Measurements from ENCODE around the gene PGM2L1. TPM values are rescaled to one million over a fixed set of nuclear protein-coding genes. Genes with fewer than 3 reads are reported as not detected.

PGM2L1 gene
- 3.5 and 3.8 TPM in 2 replicates for total RNA-seq

DNA sequence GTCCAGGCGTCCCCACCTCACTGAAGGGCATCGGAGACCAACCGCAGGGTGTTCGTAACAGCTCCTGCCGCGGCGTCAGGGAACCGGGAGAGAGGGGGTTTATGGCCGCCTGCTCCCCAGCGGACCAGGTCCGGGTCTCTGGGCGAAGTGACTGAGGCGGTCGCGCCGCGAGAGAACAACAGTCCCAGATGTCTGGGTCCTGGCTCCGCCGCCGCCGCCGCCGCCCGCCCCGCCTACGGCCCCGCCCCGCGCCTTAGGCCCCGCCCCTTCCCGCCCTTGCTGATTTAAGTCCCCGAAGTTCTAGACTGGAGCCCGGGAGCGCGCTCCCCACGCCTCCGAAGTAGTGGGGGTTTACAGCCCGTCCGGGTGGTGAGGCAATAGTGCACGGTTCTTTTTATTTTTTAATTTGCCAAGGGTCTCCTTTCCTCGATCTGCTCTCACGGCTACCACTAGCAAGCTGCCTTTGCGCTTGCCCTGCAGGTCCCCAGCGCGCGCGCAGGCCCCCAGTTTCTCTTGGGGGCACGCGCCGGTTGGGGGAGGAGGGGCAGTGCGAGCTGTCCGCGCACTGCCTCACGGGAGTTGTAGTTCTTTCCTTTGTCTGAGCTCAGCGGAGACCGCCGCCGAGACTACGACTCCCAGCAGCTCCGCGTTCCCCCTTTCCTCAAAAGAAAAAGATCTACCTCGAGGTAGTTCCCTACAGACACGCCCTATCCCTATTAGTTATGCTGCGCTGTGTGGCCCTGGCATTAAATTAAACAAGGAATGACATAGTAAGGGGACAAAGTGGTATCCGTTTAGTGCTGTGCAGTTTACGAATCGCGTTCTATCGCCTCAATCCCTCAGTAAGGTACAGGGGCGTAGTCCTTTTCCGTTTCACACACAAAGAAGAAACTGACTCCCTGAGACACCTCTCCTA, at the start of gene PGM2L1:
Gene PGM2L1 (minus strand): TSS at position 190 of the 916 bp plus-strand sequence. CDS start 272 bp downstream, outside the sequence.
- Mint-ChIP-seq H3K27me3 (no peaks in the 10 kb centered on the region), H3K9me3 (no peaks in the 10 kb centered on the region), H3K4me1 (peaks cover 7% of the 10 kb centered on the region), H3K27ac (peak within 1 kb of the TSS; percentile 97), H3K36me3 (ENCODE audit: low read depth) (peaks cover 8% of the 10 kb centered on the region), H3K4me3 (peak within 1 kb of the TSS; percentile 100)
- DNase-seq = peak; percentile 88
- ChIA-PET CTCF (interaction anchor here (0.6 to 1.6 kb wide), 5 partner anchors 9 to 1607 kb away, joined by 3 to 15 read pairs (median 6); partner anchors contain the start of gene LIPT2), POLR2A (interaction anchor here (0.8 to 4.1 kb wide), 7 partner anchors 10 to 637 kb away, joined by 3 to 22 read pairs (median 4); partner anchors contain the start of genes LIPT2 and POLD3)
- ATAC-seq (ENCODE audit: low read depth) = peak; percentile 87
- TF ChIP-seq CTCF (IDR thresholded peaks at IDR 0.05) = no peak
- intact Hi-C loops (cut with micrococcal nuclease) = loop anchor here (1.0 to 10.0 kb wide), 10 partner anchors 10 to 996 kb away; partner anchors contain the start of genes C2CD3, FAM168A, LIPT2 and POLD3

DNA sequence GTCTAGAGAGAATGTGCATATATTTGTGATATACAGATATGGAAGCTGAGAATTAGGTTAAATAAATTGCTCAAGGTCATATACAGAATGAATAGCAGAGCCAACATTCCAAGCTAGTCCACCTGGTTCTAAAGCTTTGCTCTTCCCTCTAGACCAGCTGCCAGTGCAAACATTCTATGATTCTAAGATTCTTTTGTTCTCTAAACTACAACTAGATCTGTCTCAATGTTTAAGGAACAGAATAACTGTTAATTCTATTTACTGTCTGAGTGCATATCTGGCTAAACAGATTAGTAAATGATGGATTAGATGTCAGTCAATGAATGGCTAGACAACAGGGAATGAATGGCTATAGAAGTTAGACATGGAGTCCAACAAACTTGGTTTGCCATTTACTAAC, 49.5 kb upstream of the PGM2L1 start:
- Mint-ChIP-seq H3K9me3 (no peaks in the 10 kb centered on the region), H3K4me3 (no peak overlapping the region), H3K36me3 (ENCODE audit: low read depth) (no peaks in the 10 kb centered on the region), H3K27ac (no peak overlapping the region), H3K27me3 (peaks cover 17% of the 10 kb centered on the region), H3K4me1 (peaks cover 9% of the 10 kb centered on the region)
- POLR2A ChIA-PET = no interaction called here
- TF ChIP-seq CTCF (IDR thresholded peaks at IDR 0.05) = no peak
- ATAC-seq (ENCODE audit: low read depth) (no peak), DNase-seq (no peak)
- intact Hi-C loops (cut with micrococcal nuclease) = no loop called here
- CTCF ChIA-PET = interaction anchor here (1.3 to 9.6 kb wide), 6 partner anchors 33 to 193 kb away, joined by 3 to 181 read pairs (median 16); no protein-coding TSS in a partner anchor

DNA sequence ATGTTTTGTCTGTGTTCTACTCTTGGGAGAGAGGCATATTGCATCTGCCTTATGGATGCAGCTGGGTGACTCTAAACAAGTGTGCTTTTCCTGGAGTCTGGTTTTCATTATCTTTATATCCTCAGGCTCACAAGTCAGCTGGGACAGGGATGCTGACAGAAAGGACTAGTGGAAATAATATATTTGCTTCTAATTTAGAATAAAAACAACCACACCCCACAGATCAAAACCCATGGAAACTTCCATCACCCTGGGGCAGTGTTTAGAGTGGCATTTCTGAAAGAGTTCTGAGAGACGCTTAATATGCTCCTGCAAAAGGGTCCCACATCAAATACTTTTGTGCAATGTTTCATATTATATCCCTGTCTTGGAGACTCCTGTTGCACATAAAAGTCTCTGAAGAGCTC, 48.3 kb upstream of the PGM2L1 start:
- TF ChIP-seq CTCF (IDR thresholded peaks at IDR 0.05) = no peak
- DNase-seq (no peak), ATAC-seq (ENCODE audit: low read depth) (no peak)
- intact Hi-C loops (cut with micrococcal nuclease) = no loop called here
- peaks cover 9% of the 10 kb centered on the region for H3K4me1 Mint-ChIP-seq
- CTCF ChIA-PET = interaction anchor here (1.3 to 9.6 kb wide), 2 partner anchors 56 to 123 kb away, joined by 5 to 181 read pairs; no protein-coding TSS in a partner anchor
- H3K4me3 Mint-ChIP-seq = no peak overlapping the region
- peaks cover 15% of the 10 kb centered on the region for H3K27me3 Mint-ChIP-seq
- no peaks in the 10 kb centered on the region for H3K36me3 Mint-ChIP-seq (ENCODE audit: low read depth)
- POLR2A ChIA-PET = no interaction called here
- no peaks in the 10 kb centered on the region for H3K9me3 Mint-ChIP-seq
- H3K27ac Mint-ChIP-seq = no peak overlapping the region

DNA sequence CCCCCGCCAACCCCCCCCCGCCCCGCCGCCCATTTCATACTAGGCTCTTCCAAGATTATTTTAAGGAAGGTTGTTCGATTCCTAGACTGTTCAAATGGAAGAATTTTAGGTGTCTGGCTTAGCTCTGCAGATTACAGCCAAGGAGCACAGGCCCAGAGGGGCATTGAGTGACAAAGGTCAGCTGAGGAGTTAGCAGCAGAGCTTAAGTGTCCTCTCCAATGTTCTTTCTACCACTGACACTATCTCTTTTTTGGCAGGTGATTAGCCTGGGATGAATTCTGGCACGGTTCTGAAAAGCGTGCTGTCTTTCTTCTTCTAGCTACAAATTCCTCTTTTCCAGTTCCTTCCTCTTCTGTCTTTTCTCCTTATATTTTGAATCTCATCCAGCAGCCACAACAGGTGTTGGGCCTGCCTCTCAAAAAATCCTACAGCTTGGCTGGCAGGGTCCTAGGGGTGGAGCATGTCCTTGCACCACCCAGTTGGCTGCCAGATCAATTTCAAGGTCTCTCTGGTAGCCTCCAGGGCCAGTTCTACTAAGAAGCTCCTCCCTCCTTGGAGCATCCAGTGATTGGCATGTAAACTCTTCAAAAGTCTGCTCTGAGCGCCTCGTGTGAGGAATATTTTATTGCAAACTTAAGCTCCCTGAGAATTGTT, 46.1 kb upstream of the PGM2L1 start:
- no peak for TF ChIP-seq CTCF (IDR thresholded peaks at IDR 0.05)
- ATAC-seq (ENCODE audit: low read depth) (no peak), DNase-seq (no peak)
- H3K27me3 Mint-ChIP-seq = peaks cover 15% of the 10 kb centered on the region
- peaks cover 2% of the 10 kb centered on the region for H3K4me1 Mint-ChIP-seq
- H3K27ac Mint-ChIP-seq = no peak overlapping the region
- H3K4me3 Mint-ChIP-seq = no peak overlapping the region
- POLR2A ChIA-PET = no interaction called here
- H3K9me3 Mint-ChIP-seq = no peaks in the 10 kb centered on the region
- CTCF ChIA-PET = interaction anchor here (1.1 kb wide), 1 partner anchor 55 kb away, joined by 5 read pairs; no protein-coding TSS in a partner anchor
- intact Hi-C loops (cut with micrococcal nuclease) = no loop called here
- H3K36me3 Mint-ChIP-seq (ENCODE audit: low read depth) = no peaks in the 10 kb centered on the region

Measured in activated B cell treated with CpG ODN at 0.5 μM for 24 hours (primary cell).